GM15510 (cell line): ENCODE measurements around the gene UBIAD1.
A peak's percentile ranks its signal among the peaks of the same experiment; 100 is the strongest.

Source experiments
- POLR2A ChIP-seq: IDR thresholded peaks from 3 replicates; pipeline ENCODE4 v1.6.1; 2011; ENCODE audit warnings: borderline replicate concordance; ENCODE audit not compliant: insufficient read length; ENCODE audit errors: extremely low read depth

UBIAD1 gene

GRCh38 chr1:11272832-11273594 lies at the start of gene UBIAD1:
UBIAD1 (plus strand) TSS chr1:11273198; CDS start chr1:11273532, 334 bp downstream.
- peak; percentile 90 for TF ChIP-seq POLR2A

- TF ChIP-seq POLR2A: no peak
Measured at GRCh38 chr1:11227106-11228077, 45.6 kb upstream of the UBIAD1 start.

- TF ChIP-seq POLR2A: no peak
Measured at GRCh38 chr1:11229203-11229602, 43.8 kb upstream of the UBIAD1 start.

GRCh38 chr1:11233208-11233607 lies 39.8 kb upstream of the UBIAD1 start:
- no peak for TF ChIP-seq POLR2A

GRCh38 chr1:11237356-11237755 lies 35.6 kb upstream of the UBIAD1 start:
- no peak for TF ChIP-seq POLR2A

- TF ChIP-seq POLR2A: no peak
Measured at GRCh38 chr1:11238311-11238710, 34.7 kb upstream of the UBIAD1 start.

- TF ChIP-seq POLR2A: no peak
Measured at GRCh38 chr1:11245248-11245647, 27.8 kb upstream of the UBIAD1 start.

GRCh38 chr1:11245904-11246719 lies 26.9 kb upstream of the UBIAD1 start:
- TF ChIP-seq POLR2A: no peak

GRCh38 chr1:11248169-11248568 lies 24.8 kb upstream of the UBIAD1 start:
- no peak for TF ChIP-seq POLR2A

- TF ChIP-seq POLR2A: no peak
Measured at GRCh38 chr1:11252538-11252937, 20.5 kb upstream of the UBIAD1 start.

- TF ChIP-seq POLR2A: no peak
Measured at GRCh38 chr1:11253226-11253625, 19.8 kb upstream of the UBIAD1 start.

GRCh38 chr1:11256299-11256698 lies 16.7 kb upstream of the UBIAD1 start:
- no peak for TF ChIP-seq POLR2A

- TF ChIP-seq POLR2A: peak; percentile 82
Measured at GRCh38 chr1:11262171-11263049, 10.6 kb upstream of the UBIAD1 start, which contains the start of gene MTOR. MTOR (minus strand) TSS chr1:11262551; CDS start chr1:11259409, 3,142 bp downstream.
